ENCODE measurements around the gene XAB2.

GRCh38 chr19:7643031-7643415 is 13.7 kb upstream of the XAB2 start:
- TF ChIP-seq CTCF (IDR thresholded peaks at IDR 0.05) (no peak), POLR2A (IDR thresholded peaks at IDR 0.05) (no peak)
